ENCODE data around the gene ACTRT2.

The ACTRT2 gene

DNA sequence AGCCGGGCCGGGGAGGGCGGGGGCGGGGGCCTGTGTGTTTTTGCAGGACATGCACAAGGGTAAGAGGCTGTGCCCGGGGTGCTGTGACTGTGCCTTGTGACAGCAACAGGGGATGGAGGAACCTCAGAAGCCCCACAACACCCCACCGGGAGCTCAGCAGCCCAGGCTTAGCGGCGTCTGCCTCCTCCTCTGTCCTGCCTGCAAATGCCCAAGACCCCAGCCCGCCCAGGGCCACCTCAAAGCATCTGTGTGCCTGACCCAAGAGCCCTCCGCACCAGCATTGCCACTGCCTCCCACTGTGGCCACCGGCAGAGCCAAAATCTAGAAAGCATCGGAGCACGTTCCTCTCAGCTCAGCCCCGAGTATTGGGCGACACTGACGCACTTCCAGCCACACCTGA is 2.7 kb upstream of the ACTRT2 start:
- DNase-seq (ENCODE audit: low spot score), result no peak

DNA sequence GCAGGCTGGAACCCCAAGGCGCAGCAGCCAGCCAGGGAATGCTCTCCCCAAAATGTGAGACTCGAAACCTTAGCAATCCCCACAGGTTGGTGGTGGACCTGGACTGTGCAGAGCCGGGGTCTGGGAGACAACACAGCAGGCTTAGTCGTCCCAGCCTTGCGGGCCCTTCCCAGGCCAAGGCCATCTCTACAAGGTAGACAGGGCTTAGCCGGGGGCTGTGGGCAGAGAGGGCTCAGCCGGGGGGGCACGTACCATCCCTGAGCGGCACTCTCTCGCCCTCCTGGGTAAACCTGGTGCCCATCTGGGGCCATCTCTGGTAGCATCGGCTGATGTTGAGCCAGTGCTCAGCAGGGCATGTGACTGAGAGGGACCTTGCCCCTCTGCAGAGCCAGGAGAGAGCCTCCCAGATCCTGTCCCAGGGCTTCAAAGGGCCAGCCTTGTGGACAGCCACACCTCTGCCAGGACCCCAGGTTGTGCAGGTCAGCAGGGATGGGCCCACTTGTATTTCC is 2.2 kb upstream of the ACTRT2 start:
- DNase-seq (ENCODE audit: low spot score), result no peak

DNA sequence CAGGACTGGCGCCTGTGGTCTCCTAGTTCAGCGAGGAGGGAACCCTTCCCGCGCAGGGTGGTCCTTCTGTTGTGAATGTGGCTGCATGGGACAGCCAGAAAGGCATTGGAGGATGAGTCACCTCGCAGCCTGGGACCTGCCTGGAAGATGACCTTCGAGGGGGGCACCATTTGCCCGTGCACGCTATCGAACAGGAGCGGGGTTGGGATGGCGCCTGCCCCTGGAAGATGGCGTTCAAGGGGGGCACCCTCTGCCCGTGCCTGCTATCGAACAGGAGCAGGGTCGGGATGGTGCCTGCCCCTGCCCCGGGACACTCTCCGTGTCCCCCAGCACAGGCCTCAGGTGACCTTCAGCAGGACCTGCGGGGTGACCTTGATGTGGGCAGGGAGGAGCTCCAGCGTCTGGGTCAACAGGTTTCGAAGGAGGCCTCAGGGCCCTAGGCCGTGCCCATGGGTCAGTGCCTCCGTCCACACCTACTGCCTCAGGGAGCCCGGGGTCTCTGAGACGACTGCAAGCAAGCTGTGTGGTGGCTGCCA is 1.7 kb upstream of the ACTRT2 start:
- DNase-seq (ENCODE audit: low spot score), result no peak

DNA sequence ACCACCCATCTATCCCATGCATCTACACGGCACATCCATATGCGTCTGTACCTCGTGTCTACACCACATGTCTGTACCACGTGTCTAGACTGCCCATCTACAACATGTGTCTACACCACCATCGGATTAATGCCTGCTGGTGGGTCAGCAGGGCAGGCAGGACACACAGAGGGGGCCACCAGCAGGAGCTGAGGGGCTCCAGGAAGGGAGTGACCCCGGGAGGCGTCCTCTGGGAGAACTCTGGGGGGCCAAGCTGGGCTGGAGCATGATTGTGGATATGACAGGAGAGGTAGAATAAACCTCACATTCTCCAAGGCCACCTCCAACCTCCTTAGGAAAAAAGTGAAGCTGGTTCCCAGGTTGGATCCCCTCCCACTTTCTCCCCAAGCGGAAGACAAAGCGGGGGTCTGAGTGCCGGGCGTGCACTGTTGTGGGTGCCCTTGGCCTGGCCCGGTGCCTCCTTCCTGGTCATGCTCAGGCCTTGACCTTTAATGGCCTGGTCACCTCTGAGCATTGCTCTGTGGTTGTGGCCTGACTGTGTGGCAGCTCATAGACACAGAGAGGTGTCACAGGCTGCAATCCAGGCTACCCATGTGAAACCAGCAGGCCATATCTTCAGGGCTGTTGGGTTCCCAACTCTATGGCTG is 881 bp upstream of the ACTRT2 start:
- no peak for DNase-seq (ENCODE audit: low spot score)

DNA sequence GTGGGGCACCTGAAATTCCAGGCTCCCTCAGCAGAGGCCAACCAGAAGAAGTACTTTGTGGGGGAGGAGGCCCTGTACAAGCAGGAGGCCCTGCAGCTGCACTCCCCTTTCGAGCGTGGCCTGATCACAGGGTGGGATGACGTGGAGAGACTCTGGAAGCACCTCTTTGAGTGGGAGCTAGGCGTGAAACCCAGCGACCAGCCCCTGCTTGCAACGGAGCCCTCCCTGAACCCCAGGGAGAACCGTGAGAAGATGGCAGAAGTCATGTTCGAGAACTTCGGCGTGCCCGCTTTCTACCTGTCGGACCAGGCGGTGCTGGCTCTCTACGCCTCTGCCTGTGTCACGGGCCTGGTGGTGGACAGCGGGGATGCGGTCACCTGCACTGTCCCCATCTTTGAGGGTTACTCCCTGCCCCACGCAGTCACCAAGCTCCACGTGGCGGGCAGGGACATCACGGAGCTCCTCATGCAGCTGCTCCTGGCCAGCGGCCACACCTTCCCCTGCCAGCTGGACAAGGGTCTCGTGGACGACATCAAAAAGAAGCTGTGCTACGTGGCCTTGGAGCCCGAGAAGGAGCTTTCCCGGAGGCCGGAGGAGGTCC is 634 bp downstream of the ACTRT2 start:
- no peak for DNase-seq (ENCODE audit: low spot score)

DNA sequence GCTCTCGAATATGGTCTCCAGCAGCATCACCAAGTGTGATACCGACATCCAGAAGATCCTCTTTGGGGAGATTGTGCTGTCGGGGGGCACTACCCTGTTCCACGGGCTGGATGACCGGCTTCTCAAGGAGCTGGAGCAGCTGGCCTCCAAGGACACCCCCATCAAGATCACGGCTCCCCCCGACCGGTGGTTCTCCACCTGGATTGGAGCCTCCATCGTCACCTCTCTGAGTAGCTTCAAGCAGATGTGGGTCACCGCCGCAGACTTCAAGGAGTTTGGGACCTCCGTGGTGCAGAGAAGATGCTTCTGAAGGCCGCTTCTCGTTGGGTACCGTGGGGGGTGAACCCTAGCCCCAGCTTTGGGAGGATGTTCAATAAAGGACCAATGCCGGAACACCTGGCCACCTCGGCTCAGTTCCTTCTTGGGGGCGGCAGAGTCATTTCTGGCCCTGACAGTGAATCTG is 1.3 kb downstream of the ACTRT2 start:
- DNase-seq (ENCODE audit: low spot score), result no peak

DNA sequence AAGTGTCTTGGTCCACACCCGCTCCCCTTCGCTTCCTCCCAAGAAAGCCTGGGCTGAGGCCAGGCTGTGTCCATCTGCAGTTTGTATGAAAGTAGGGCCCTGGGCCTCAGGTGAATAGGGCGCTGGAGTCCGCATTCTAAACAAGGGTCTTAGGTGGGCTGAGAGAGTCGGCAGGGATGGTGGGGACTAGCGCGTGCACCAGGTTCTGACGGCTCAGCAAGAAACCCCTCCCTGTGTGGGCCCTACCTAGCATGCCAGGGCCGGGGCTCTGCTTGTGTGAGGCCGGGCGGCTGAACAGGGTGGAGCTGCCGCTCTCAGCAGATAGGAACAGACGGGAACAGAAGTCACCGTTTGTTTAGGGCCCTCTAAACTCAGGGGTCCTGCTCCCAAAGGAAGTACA is 1.7 kb downstream of the ACTRT2 start:
- DNase-seq (ENCODE audit: low spot score), result no peak

DNA sequence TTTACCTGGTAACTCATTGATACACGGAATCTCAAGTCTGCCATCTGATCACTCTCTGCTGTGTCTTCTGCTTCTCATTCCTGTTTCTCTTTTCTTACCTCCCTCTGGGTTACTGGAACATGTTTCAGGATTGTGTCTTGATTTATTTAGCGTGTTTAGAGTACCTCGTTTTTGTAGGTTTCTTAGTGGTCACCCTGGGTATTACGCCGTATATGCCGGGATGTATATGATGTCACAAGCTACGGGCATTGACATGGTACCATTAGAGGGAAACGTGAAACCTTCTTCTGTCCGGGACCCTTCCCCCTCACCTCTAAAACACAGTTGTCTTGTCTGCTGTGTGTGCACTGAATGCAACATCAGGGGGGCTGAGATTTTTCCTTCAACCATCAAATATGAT is 2.8 kb downstream of the ACTRT2 start:
- no peak for DNase-seq (ENCODE audit: low spot score)

DNA sequence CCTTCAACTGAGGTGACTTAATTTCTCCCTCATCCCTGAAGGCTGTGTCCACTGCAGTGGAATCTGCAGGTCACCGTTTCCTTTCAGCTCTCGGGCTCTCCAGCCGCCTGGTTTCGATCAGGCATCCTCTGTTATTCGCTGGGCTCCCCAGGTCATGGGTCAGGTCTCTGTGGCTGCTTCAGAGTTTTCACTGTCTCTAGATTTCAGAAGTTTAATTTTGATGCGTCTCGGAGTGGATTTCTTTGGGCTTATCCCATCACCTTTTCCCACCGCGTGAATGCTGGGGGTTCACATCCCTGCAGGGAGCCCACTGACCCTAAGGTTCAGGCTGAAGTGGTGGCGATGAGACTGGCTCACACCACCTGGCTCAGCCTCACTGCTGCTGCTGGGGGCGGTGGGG is 3.3 kb downstream of the ACTRT2 start:
- no peak for DNase-seq (ENCODE audit: low spot score)

DNA sequence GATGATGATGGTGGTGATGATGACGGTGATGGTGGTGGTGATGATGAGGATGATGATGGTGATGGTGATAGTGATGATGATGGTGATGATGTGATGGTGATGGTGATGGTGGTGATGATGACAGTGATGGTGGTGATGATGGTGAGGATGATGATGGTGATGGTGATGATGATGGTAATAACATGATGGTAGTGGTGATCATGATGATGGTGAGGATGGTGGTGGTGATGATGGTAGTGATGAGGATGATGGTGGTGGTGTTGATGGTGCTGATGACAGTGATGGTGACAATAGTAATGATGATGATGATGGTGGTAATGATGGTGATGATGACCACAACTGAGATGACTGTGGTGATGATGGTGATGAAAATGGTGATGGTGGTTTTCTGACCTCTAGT is 4.9 kb downstream of the ACTRT2 start:
- DNase-seq (ENCODE audit: low spot score), result no peak

DNA sequence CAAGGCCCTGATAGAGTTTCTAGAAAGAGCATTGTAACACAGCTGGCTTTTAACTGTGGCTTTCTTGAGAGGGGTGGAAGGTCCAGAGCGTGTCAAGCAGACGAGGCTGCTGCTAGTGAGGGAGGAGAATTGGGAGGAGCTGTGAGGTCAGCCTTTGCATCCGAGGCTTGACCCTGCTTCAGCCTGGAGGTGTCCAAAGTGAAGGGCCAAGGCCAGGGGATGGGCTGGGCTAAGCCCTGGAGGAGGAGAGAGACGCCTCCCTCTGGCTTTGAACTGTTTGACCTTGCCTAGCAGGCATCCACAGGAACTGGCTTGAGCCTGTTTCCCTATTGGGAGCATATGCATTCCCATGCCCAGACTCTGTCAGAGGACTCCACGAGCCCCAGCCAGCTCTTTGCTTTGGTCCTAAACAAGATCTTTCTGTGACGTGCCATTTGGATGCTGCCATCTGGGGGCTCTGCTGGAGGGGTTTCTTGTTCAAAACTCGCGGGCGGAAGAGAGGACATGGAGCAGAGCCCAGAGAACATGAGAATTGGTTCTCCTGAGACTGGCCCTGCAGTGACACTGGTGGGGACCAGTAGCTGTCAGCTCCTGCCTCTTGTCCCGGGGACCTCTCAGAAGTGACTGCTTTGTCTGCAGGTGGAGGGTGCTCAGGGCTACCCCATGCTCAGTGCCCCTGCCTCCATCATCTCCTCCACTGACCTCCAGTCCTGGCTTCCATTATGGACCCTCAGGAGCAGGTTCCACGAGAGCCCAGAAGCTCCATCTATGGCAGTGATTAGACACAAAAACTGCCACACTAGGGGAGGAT is 5.5 kb downstream of the ACTRT2 start:
- DNase-seq (ENCODE audit: low spot score), result no peak

DNA sequence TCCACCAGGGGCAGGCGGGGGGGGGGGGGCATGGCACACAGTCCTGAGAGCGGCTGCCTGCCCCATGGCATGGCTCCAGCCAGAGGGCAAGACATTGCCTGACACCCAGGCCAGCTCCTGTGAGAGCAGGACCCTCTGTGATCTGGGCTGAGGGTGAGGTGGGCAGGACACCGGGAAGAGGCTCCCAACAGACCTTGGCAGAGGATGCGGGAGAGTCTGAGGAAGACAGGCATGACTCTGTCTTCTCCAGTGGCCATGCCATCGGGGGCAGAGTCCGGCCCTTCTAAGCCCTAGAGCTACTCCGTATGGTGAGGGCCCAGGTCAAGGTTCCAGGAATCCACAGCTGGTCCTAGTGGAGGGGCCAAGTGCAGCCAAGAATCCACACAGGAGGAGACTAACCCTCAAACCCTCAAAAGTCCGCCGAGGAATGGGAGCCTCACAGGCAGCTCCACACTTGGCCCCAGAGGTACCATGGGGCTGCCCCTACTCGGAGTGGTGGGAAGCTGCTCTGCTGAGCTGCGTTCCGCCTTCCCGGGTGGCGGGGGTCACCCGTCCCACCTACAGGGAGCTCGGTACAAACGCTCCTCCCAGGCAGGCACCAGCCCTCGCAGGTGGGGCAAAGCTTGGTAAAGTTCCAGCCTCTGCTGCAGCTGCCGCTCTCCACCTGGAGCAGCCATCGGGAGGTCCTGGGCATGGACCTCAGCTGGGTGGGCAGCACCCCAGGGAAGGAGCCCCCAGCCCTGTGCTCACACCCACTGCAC is 6.5 kb downstream of the ACTRT2 start:
- no peak for DNase-seq (ENCODE audit: low spot score)

DNA sequence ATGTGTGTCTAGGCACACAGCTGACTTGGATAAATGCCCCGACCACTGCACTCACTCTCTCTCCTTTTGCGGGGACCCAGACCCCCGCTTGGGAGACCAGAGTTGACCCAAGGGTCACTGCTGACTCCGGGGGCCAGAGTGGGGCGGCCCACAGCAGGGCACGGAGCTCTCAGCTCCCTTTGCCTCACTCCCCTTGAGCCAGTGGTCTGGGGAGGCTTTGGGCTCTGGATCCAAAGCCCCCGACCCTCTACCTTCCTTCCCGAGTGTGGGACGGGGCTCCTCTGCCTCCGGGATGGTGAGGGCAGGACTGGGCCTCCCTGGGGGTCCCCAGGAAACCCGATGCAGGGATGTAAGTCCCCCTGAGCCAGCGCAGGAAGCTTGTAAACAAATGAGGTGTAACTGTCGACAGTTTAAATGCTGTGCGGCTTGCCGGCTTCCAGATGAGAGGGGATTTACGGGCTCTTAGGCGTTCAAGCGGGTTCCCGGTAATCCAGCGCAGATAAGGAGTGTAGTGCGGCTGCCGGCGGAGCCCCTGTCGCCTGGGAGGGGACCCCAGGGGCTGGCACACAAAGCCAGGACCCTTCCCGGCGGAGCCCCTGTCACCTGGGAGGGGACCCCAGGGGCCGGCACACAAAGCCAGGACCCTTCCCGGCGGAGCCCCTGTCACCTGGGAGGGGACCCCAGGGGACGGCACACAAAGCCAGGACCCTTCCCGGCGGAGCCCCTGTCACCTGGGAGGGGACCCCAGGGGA is 7.4 kb downstream of the ACTRT2 start:
- DNase-seq (ENCODE audit: low spot score), result no peak

DNA sequence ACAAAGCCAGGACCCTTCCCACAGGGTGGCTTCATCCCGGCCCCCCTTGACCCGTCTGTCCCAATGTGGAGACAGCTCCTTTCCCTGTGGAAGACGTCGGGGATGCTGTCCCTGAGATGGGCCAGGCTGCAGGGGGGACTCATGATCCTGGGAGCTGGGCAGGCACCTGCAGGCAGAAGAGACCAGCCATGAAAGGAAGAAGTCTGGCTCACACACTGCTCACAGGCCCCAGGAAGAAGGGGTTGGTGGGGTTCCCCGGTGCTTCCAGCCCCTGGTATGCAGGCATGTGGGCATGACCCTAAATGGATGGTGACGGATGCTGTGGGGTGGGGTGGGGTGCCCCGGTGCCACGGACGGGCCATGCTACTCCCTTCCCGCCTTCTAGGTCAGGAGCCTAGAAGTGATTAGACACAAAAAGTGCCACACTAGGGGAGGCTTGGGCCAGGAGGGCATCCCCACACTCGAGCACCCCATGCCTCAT is 8.3 kb downstream of the ACTRT2 start:
- DNase-seq (ENCODE audit: low spot score), result no peak

DNA sequence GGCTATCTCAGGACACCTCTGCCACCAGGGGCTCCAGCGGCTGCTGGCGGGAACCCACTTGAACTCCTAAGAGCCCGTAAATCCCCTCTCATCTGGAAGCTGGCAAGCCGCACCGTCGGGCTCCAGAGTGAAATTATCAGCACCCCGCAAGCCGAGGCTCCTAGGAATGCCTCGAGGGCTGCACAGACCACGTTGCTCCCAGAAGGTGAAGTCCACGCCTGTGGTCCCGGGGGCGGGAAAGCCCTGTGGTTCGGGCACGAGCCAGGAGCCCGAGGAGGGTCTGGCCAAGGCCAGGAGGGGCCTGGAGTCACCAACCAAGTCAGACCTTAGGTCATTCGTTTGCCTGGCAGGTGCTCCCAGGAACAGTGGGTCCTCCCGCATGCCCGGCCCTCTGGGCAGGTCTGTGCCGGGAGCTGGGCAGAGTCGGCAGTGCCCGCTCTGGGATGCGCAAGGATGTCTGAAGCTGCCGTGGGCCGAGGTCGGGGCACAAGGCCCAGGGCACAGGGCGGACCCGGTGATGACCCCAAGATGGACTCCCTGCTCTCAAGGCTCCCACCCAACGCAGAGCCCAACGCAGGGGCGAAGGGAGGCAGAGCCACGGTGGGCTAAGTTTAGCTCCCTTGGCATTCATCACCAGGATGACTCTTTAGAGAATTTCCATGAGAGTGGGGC is 8.9 kb downstream of the ACTRT2 start:
- DNase-seq (ENCODE audit: low spot score), result no peak

DNA sequence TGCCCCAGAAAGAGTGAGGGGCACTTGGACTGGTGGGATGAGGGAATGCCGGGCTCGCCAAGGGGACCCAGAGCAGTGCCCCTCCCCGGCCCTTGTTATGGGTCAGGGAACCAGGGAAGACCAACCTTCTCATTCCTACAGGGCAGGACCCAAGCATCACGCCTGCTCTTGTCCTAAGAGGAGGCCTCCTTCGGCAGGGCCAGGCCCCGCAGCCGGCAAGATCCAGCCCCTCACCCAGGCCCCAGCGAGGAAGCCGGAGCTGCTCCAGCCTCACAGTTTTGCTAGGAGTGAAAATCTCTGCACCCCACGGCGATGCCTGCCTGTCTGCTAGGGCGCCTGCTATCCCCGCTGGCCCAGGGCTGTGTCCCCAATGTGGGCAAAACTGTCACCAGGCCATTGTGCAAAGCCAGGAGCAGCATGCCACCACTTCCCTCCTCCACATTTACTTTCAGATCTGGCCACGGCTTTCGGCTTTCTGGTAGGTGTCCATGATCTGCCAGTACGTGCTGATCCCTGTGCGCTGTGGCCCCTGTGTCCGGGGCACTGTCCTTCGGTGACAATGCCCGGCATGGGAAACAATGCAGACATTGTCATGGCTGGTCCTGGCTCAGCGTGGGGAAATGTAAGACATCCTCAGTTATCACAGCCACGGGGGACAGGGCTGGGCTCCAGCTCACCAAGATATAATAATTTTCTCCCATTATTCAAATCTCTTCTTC is 9.6 kb downstream of the ACTRT2 start:
- peak; percentile 94 for DNase-seq (ENCODE audit: low spot score)

DNA sequence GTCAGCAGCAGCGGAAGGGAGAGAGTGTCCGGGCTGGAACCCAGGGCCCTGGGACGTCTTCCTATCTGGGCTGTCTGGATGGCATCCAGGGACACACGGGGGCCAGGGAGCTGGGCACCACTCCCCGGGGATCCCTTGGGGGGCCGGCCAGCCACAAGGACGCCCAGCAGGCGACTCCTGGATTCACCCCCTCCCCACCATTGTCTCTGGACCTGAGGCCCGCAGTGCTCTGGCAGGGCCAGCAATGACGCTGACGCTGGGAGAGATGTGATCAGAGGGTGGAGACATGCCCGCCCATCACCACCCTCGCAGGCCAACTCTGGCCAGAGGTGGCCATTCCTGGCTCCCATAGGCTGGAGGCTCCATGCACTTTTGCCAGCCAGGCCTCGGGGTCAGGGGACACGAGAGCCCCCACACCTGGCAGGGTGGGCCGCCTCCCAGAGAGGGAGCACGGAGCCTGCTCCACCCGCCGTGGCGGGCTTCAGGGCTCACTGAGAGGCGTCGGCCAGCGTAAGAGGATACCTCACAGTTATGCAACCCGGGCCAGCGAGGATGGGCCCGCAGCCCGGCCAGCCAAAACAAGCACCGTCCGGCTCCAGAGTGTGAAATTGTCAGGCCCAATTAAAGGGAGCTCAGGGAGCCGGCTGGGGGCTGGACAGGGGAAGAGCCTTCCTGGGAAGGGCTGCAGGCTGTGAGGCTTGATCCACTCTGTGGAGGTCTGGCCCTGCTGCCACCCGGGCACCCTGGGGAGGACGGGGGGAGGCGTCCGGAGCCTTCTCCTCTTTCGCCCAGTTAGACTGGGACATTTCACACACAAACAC is 10.3 kb downstream of the ACTRT2 start:
- DNase-seq (ENCODE audit: low spot score), result peak; percentile 57

DNA sequence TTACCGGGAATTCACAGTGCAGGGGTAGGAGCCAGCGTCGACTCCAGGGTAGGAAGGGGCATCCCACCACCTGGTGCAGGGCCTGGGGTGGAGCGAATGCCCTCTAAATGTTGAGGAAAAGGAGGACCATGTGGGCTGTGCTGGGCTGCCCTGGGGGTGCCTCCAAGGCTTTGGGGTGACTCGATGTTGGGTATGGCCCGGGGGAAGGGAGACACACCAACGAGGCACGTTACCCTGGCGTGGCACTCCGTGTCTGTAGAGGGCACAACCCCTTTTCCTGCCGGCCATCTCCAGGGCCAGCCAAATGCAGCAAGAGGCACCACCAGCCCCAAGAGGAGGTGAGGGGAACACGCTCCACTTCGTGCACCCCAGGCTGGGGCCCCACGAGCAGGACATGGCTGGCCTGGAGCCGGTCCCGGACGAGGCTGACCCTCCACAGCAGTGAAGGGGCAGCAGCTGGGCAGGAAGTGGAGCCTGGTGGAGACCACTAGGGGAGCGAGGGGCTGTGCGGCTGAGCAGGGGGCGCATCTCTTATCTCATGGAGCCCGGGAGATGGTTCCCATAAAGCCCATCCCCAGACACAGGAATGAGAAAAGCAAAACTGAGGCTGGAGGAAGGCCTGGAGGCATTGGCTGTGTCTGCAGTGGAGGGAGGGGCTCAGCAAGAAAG is 11.2 kb downstream of the ACTRT2 start:
- DNase-seq (ENCODE audit: low spot score), result no peak

All from pons (tissue), 1 donor.